KOPT-K1 (cell line): ENCODE data around the gene STUM.
A peak's percentile ranks its signal among the peaks of the same experiment; 100 is the strongest.

ENCODE experiments used
- H3K27ac ChIP-seq: fragments of 200-600 bp; sonication (generic); 2 replicates; pipeline ENCODE4 v1.5.1; 2016; ENCODE audit warnings: antibody characterized with exemption, mild to moderate bottlenecking, low read depth, low read length; ENCODE audit not compliant: poor library complexity, severe bottlenecking
- H3K36me3 ChIP-seq: fragments of 200-600 bp; sonication (generic); 2 replicates; pipeline ENCODE4 v1.5.1; 2017; ENCODE audit warnings: antibody characterized with exemption, mild to moderate bottlenecking, low read length, moderate library complexity; ENCODE audit not compliant: insufficient read depth
- H3K9me3 ChIP-seq: fragments of 200-600 bp; sonication (generic); 2 replicates; pipeline ENCODE4 v1.5.1; 2017; ENCODE audit warnings: antibody characterized with exemption, low read length, mild to moderate bottlenecking; ENCODE audit not compliant: insufficient read depth, poor library complexity, severe bottlenecking

STUM gene

DNA sequence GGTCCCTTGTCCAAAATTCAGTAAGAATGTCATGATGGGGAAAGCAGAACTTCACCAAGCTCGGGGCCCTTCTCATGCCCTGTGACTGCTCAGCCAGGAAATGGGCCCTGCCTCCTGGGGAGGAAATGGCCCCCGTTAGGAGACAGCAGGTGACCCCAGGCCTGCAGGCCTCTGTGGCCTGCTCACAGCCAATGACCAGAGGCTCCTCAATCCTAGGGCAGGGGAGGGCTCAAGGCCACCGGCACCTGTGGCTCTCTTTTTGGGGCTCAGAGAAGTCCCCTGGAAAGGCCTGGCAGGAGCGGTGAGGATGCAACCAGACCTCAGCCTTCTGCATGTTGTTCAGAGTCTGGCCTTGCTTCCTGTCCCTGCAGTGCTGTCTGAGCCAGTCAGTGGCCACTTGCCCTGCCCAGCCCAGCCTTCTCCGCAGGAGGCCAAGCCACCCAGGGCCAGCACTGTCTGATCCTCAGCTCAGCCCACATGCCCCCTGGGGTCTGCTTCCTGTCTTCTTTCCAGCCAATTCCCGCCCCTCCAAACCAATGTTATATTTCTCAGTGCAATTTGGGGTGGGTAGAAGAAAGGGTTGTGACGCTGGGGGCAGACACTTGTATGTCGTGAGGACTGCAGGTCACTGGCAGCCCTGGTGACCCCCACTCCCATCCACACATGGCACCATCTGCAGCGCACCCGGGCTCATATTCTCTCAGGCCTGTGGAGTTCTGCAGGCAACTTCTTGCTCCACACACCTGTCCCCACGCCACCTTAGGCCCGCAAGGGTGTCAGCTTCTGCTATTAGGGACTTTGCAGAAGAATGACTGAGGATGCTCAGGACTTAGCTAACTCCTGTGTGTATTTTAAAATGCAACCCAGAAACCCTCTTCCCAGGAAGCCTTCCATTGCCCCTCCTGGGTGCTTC lies 106.9 kb downstream of the STUM start:
- no peaks in the 10 kb centered on the region for H3K9me3 ChIP-seq
- peak overlapping the region; percentile 78 for H3K27ac ChIP-seq

DNA sequence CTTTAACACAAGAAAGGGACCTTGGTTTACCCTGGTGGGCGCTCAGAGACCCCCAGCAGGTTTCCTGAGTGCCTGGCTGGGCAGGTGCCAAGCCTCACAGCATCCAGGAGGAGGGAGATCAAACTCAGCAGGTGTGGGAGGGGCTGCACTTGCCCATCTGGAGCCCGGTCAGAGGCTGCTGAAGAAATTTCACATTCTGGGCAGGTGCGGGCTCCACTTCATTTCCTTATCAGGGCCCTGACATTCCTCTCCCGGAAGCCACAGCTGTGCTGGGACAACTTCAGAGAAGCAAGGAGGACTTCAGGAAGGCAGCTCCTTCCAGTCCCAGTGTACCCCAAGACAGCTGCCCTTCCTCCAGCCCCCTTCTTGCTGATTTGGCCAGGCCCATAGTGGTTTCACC lies 107.6 kb downstream of the STUM start:
- Histone ChIP-seq H3K27ac (peak overlapping the region; percentile 78), H3K36me3 (no peaks in the 10 kb centered on the region), H3K9me3 (no peaks in the 10 kb centered on the region)

More for the DNA sequence above, 106.9 kb downstream of the STUM start:
- no peaks in the 10 kb centered on the region for H3K36me3 ChIP-seq

GRCh38 chr1:226656601-226657277 lies 108.2 kb downstream of the STUM start:
- Histone ChIP-seq H3K36me3 (no peaks in the 10 kb centered on the region), H3K9me3 (no peaks in the 10 kb centered on the region), H3K27ac (peak overlapping the region; percentile 78)

DNA sequence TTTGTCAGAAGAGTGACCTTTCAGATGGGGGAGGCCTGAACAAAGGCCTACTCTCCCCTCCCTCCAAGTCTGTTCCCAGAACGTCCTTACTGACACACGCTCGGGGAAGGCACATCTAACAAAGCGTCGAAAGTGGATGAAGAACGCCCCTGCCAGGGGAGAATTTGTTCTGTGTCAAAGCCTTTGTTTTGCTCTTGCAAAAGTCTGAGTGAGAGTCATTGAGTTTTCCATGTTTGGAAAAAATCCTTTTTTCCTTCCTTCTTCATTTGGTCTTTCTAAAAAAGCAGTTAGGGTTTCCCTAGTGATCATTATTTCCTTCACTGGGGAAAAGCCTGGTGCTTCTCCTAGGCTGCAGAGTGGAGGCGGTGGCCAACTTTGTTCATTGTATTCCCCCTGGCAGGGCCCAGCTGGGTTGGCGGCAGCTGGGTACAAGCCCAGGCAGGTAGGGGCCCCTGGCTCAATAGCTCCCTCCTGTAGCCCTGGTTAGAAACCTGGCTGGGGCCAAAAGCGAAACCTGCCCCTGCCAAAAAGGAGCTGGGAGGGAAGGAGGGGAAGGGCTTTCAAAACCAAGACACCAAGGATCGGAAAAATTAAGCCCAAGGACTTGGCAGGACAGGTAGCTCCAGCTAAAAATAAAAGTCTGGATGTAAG lies 109.5 kb downstream of the STUM start:
- Histone ChIP-seq H3K36me3 (no peaks in the 10 kb centered on the region), H3K27ac (no peak overlapping the region)

GRCh38 chr1:226658546-226659125 lies 110.1 kb downstream of the STUM start:
- Histone ChIP-seq H3K9me3 (no peaks in the 10 kb centered on the region), H3K27ac (no peak overlapping the region), H3K36me3 (no peaks in the 10 kb centered on the region)

More for the DNA sequence above, 109.5 kb downstream of the STUM start:
- H3K9me3 ChIP-seq, result no peaks in the 10 kb centered on the region
